ENCODE measurements around the gene KRT32.

DNA sequence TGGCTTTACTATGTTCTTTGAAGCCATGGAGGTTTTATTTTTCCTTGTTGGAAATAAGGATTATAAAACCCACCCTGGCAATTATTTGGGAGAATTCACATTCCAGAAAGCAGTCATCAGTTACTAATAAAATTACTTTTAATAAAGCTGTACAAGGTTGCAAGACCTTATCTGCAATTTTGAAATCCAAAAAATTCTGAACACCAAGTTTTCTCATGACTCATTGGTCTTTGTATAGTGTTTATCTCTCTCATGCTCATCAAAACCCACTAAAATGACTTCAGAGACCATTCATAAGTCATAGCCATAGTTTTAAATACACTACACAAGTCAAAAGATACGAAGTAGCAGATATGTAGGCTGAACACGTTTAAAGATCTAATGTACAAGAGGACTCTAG lies 20.4 kb downstream of the KRT32 start:
- TF ChIP-seq, protein P1, sequence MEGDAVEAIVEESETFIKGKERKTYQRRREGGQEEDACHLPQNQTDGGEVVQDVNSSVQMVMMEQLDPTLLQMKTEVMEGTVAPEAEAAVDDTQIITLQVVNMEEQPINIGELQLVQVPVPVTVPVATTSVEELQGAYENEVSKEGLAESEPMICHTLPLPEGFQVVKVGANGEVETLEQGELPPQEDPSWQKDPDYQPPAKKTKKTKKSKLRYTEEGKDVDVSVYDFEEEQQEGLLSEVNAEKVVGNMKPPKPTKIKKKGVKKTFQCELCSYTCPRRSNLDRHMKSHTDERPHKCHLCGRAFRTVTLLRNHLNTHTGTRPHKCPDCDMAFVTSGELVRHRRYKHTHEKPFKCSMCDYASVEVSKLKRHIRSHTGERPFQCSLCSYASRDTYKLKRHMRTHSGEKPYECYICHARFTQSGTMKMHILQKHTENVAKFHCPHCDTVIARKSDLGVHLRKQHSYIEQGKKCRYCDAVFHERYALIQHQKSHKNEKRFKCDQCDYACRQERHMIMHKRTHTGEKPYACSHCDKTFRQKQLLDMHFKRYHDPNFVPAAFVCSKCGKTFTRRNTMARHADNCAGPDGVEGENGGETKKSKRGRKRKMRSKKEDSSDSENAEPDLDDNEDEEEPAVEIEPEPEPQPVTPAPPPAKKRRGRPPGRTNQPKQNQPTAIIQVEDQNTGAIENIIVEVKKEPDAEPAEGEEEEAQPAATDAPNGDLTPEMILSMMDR (conservative IDR thresholded peaks at IDR 0.05; ENCODE audit: low read length) = no peak
- TF ChIP-seq EZH2phosphoT487 (IDR thresholded peaks at IDR 0.05; ENCODE audit: borderline replicate concordance, low read depth, low read length) = no peak
